H1 (cell line): ENCODE results near the gene PAXX.

Experiments used
- ASH2L ChIP-seq: fragments of 200-600, 300-600 bp; sonication (generic); IDR thresholded peaks from one replicate; pipeline ENCODE4 v1.7.1; 2017; ENCODE audit warnings: low read length
- CBX5 ChIP-seq: fragments of 300-800, 300-1000 bp; sonication (generic); IDR thresholded peaks from 2 replicates; pipeline ENCODE4 v1.7.1; 2016; ENCODE audit warnings: antibody characterized with exemption, low read length, low read depth
- POLR2AphosphoS5 ChIP-seq: IDR thresholded peaks from 2 replicates; pipeline ENCODE4 v1.6.1; 2011; ENCODE audit warnings: low read depth, low read length
- SUZ12 ChIP-seq: fragments of 200-600 bp; sonication (generic); IDR thresholded peaks from 2 replicates; pipeline ENCODE4 v1.6.1; 2012; ENCODE audit warnings: mild to moderate bottlenecking, inconsistent platforms, low read length, moderate library complexity, mixed read lengths
- YY1 ChIP-seq: IDR thresholded peaks from 2 replicates; pipeline ENCODE4 v1.6.1; 2011; ENCODE audit warnings: low read depth, mild to moderate bottlenecking, low read length

GRCh38 chr9:136965771-136966484 lies 26.3 kb upstream of the PAXX start:
- TF ChIP-seq CBX5 = no peak
- no peak for TF ChIP-seq POLR2AphosphoS5
- no peak for TF ChIP-seq YY1
- TF ChIP-seq ASH2L = no peak
- no peak for TF ChIP-seq SUZ12
